GM19463 (cell line): ENCODE data around the gene NOTCH2.
"Not testable (repeated sequence)": the region's sequence is repeated elsewhere in the genome, so short reads cannot be mapped to it uniquely, and the experiment has no call there.

ENCODE experiments used
- ATAC-seq: cut with Tn5 transposase; IDR thresholded peaks from one replicate; pipeline ENCODE4 v1.9.1; 2021; ENCODE audit warnings: mild to moderate bottlenecking, moderate library complexity; ENCODE audit not compliant: unreplicated experiment

The NOTCH2 gene

GRCh38 chr1:120069920-120070214, 405 bp upstream of the NOTCH2 start:
- ATAC-seq: not testable (repeated sequence)

GRCh38 chr1:120068683-120069066, 787 bp downstream of the NOTCH2 start:
- ATAC-seq: not testable (repeated sequence)

GRCh38 chr1:120048208-120048607, 21.3 kb downstream of the NOTCH2 start:
- ATAC-seq: not testable (repeated sequence)

GRCh38 chr1:120041771-120042170, 27.7 kb downstream of the NOTCH2 start:
- not testable (repeated sequence) for ATAC-seq

DNA sequence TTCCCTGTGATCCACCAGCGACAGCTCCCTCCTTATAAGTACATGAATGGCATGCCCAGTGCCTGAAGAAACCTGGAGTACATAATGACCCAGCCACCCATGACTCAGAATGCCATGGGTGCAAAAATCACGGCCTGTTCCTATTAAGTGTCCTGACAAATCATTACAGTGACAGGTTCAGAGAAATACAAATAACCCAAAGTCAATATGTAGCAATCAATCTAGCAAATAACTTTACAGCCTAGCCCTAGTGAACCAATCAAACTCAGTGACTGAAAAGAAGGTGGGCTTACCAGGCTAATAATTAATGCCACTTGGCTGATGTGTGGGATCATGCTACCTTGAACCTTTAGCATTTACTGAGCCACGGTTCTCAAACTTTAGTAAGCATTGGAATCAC, 37.2 kb downstream of the NOTCH2 start:
- ATAC-seq: not testable (repeated sequence)

DNA sequence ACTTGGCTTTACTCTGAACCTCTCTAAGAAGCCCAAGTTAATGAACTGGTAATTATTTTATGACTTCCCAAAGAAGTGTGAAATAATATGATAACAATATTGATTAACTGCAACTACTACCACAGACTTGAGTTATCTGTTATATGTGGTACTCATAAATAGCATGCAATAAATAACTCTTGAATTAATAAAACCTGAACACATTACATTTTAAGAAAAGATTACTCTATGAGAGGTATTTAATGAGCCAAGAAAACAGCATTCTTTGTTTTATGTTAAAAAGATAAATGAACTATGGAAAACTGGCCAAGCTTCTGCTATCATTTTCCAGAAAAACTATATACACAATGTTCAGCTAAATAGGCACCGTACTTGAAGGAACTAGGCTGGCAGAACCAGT, 45.7 kb downstream of the NOTCH2 start:
- ATAC-seq: not testable (repeated sequence)

DNA sequence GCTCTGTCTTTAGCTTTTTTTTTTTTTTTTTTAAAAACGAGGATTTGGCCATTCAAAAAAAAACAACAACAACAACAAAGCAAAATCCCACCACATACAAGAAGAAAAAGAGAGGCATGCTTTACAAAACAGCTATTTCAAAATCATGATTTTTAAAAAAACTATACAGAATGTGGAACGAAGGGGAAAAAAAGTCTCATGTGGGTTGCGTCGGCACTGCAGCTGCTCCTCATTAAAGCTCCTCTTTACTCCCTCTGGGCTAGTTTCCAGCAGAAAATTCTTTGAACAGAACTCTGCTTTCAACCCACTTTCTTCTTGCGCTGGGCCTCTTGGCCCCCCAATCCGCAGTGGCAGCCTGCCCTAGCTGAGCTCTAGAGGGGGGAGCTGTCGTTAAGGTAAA, 54.5 kb downstream of the NOTCH2 start:
- ATAC-seq: not testable (repeated sequence)

DNA sequence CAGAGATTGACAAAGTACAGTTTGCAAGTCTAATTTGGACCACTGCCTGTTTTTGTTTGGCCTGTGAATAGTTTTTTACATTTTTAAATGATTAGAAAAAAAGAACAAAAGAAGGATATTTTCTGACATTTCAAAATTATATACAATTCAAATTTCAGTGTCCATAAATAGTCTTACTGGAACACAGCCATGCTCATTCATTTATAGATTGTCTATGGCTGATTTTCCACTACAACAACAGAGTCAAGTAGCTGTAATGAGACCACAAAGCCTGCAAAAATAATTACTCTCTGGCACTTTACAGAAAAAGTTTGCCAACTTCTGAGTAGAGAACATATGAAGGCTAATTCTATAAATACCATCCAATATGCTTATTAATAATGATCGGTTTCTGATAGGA, 61.1 kb downstream of the NOTCH2 start:
- ATAC-seq: not testable (repeated sequence)

DNA sequence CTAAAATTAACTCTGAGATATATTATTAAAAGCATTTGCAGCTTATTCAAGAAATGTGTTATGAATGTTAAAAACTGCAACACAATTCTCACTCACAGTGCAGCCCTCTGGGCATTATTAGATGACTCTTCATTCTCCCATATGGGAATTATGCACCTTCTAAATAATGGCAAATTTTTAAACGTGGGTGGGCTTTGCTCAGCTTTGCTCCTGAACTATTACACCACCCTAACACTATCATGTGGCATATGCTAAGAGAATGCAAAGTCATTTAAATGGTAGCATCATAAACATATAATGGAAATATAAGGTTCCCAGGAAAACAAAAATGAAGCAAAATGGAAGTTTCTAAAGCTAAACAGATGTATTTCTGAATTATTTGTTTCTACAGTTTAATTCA, 61.6 kb downstream of the NOTCH2 start:
- ATAC-seq: not testable (repeated sequence)

GRCh38 chr1:120001035-120001434, 68.4 kb downstream of the NOTCH2 start:
- not testable (repeated sequence) for ATAC-seq

DNA sequence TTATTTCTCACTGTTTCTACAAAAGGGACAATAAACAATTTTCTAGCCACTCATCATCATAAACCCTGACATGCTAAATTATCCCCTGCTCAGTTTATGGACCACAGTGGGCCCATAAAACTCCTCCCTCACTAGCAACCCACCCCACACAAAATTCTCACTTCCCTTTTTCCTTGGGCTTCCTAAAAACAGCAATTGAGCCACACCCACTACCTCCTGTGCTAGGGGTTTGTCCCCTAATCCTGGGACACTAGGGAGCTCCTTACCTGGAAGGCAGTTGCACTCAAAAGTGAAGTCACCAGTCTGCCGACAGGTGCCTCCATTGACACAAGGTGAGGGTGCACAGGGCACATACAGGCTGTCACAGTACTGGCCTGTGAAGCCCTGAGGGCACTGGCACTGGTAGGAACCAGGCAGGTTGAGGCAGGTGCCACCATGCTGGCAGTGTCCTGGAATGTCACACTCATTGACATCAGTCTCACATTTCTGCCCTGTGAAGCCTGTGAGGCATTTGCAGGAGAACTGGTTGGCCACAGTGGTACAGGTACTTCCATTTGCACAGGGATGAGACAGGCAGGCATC, 72.6 kb downstream of the NOTCH2 start:
- not testable (repeated sequence) for ATAC-seq

GRCh38 chr1:119995975-119996374, 73.5 kb downstream of the NOTCH2 start:
- not testable (repeated sequence) for ATAC-seq

DNA sequence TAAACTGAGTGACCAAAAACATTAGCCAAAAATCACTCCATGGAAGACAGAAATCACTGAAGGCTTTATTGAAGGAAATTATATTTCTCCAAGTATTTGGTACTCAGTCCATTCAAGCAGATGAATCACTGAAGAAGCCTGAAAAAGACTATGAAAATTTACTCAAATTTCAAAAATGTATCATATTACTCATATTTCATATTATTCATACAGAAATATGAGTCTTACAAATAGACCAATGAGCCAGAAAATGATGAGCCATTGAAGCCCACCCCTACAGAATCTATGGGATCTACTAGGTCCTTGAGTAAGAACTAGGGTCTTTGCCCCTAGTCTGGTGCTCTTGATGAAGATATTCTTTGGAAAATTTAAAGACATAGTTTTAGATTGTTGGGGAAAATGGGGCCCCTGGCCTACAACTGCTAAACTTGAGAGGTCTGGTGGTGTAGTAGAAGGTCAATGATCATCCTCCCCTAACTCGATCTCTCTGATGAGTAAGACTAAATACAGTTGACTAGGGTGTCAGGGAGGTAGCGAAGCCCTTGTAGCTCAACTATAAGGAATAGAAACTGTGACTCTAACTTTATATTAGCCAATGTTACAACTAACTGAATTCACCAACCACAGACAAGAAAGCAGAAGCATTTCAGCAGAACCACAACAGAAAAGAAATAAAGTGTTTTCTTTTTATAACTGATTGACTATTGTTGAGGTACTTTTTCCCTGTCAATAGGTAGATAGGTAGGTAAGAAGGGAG, 81.0 kb downstream of the NOTCH2 start:
- no peak for ATAC-seq

DNA sequence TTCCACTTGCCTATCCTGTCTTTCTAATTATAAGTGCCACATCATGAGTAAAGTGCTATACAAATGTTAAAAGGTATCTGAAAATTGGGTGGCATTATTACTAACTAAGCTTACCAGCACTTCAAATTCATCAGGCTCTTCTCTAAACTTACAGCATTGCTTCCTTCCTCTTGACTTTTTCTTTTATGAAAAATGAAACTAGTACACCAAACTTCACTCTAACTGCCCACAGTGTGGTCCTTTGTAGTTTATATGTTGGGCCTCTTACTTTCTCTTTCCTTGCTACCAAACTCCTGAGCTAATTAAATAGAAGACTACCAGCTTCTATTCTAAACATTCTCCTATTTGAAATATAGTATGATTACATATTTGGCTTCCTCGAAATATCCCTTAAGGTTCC, 81.8 kb downstream of the NOTCH2 start:
- ATAC-seq: no peak

- ATAC-seq: no peak
Observed at GRCh38 chr1:119987112-119987511, 82.3 kb downstream of the NOTCH2 start.

GRCh38 chr1:119986007-119986497, 83.4 kb downstream of the NOTCH2 start:
- ATAC-seq: no peak

DNA sequence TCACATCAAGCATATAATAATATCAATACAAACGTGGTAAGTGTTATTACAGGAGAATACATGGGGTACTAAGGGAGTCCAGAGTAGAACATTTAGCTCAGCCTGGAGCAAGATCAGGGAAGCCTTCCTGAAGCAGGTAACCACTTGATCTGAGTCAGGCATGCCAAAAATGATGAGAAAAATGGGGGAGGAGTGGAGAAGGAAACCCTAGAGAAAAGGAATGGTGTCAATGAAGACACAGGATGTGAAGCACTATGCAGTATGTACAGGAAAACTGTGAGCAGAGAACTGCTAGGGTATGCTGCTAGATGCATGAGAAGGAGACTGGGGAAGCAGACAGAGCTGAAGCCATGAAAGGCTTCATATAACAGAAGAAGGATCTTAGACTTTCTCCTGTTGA, 84.7 kb downstream of the NOTCH2 start:
- ATAC-seq: no peak

DNA sequence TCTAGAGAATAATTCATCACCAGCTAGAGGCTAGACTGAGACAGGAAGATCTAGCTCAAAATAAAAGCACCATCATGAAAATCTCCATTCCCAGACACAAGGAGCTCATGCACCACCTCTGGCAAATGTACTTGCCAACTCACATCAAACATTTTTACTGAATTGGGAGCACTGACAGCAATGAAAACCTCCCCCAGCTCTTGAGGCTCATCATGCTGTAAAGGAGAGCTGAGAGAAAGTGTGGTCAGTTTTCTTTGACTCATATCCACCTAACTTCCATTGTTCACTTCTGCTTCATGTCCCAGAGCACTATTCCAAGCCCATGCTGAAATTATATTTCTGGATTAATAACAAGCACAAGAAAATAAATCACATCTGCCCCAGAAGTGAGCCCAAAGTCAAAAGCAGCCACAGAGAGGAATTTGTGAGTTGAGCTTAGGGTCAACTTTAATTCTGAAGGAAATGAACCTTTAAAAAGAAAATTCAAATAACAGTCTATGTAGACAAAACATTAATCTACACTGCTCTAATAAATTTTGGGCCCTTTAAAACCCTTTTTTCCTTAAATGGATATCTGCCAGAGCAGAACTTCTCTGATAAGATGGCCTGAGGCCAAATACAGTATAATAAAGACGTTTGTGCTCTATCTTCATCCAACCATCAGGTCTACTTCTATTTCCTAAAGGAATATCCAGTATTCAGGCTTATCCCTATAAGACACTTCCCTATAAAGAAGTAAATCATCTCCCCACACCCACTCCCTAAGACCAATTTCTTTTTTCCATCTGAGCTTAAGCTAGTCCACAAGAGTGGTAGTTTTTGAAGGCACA, 87.3 kb downstream of the NOTCH2 start:
- ATAC-seq: no peak

DNA sequence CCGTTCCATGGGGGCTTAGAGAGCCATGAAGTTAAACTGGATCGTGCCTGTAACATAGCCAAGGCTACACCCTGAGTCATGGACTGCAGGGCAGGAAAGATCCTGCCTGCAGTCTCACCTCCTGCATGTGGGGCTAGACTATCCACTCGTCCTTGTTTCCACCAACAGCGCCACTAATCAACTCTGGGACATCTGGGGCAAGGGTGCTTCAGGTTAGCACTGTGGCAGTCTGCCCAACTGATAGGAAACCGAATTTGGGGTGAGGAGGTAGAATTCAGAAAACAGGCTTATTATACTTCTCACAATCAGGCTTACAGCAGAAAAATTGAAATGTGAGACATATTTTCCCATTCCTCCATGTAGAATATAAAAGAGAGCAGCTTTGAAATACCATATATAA, 88.0 kb downstream of the NOTCH2 start:
- no peak for ATAC-seq

GRCh38 chr1:119978018-119978505, 91.4 kb downstream of the NOTCH2 start:
- ATAC-seq: no peak

DNA sequence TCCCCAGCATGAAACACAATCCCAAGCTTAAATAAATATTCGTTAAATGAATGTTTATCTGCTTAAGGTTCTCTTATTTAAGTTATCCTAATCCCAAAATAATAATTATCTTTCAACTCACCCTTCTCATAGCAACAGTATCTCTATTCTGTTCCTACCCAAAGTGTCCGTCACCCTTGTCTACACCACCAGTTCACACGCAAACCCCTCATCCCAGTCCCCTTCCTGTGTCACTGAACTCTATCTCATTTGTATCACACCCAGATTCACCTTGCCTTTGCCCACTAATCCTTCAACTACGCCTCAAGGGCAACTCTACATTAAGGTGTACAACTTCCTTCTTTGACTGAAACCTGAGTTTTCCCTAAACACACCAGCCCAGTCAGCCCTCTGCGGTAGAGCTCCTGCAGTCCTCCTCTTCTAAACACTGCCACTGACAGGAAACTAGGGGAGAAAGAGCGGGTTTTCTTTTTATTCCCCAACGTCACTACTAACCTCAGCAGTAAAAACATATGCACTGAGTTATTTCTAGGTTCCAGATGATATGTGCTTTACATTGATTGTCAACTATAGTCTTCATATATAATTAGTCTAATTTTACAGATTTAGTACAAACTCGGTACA, 92.2 kb downstream of the NOTCH2 start:
- ATAC-seq: not testable (repeated sequence)
